B cell (primary cell): Measurements from ENCODE around the gene CCL26. TPM values are rescaled to one million over a fixed set of nuclear protein-coding genes. Genes with fewer than 3 reads are reported as not detected.

Experiments used
- ATAC-seq: fragments of 200-7000 bp; cut with Tn5 transposase; one replicate; pipeline ENCODE4 v1.10.0; 2021; ENCODE audit warnings: low read depth, mild to moderate bottlenecking, moderate number of reproducible peaks, moderate library complexity
- CTCF ChIA-PET: fragments of 350-600 bp; sonication (Branson Sonifier 250); formaldehyde crosslinking; loops from one replicate; lab custom pipeline; 2021; ENCODE audit warnings: antibody characterized with exemption, inconsistent platforms; lab: Charles Lee
- POLR2A ChIA-PET: fragments of 350-600 bp; sonication (Branson Sonifier 250); formaldehyde crosslinking; loops from one replicate; lab custom pipeline; 2021; ENCODE audit warnings: antibody characterized with exemption; lab: Charles Lee
- DNase-seq: peaks from one replicate; pipeline ENCODE4 v3.0.0; 2013
- H2AFZ ChIP-seq: 2 replicates; pipeline ENCODE4 v1.6.1; 2012; ENCODE audit warnings: mild to moderate bottlenecking, low read depth, low read length; ENCODE audit not compliant: insufficient read depth, poor library complexity, severe bottlenecking
- H3K27ac ChIP-seq, 2 donors: 1 replicate in 1 of 2; 2 replicates in 1 of 2; pipeline ENCODE4 v1.5.1; 2012 to 2013; ENCODE audit warnings: low read length in 2 of 2, mild to moderate bottlenecking in 2 of 2, moderate library complexity in 1 of 2
- H3K27me3 ChIP-seq, 4 experiments: fragments of 200-600 bp in 1 of 4; sonication (generic) in 1 of 4; replicated peaks in 1 of 4; 1 replicate in 2 of 4; 2 replicates in 2 of 4; pipeline versions ENCODE4 v1.6.1 to v1.7.0; 2013 to 2016; ENCODE audit warnings: low read length in 3 of 4, mild to moderate bottlenecking in 2 of 4, mixed read lengths in 1 of 4, moderate library complexity in 1 of 4; ENCODE audit not compliant: insufficient read depth in 4 of 4, control insufficient read depth in 3 of 4; ENCODE audit errors: control extremely low read depth in 1 of 4
- H3K36me3 ChIP-seq, 2 experiments: replicated peaks in 1 of 2; 1 replicate in 1 of 2; 2 replicates in 1 of 2; pipeline versions ENCODE4 v1.6.1 to v1.7.1; 2013; ENCODE audit warnings: low read length in 1 of 2; ENCODE audit not compliant: insufficient read depth in 2 of 2, control insufficient read depth in 1 of 2; ENCODE audit errors: control extremely low read depth in 1 of 2, extremely low read depth in 1 of 2
- H3K4me1 ChIP-seq, 2 donors: fragments of 200-600 bp in 1 of 2; sonication (generic) in 1 of 2; 1 replicate in 1 of 2; 2 replicates in 1 of 2; pipeline versions ENCODE4 v1.5.1 to v1.6.1; 2013 to 2017; ENCODE audit warnings: low read length in 2 of 2; ENCODE audit not compliant: control insufficient read depth in 2 of 2, insufficient read depth in 2 of 2
- H3K4me2 ChIP-seq: replicated peaks from 2 replicates; pipeline ENCODE3; 2012; ENCODE audit warnings: mild to moderate bottlenecking, low read depth, low read length; ENCODE audit not compliant: poor library complexity, severe bottlenecking
- H3K4me3 ChIP-seq, 5 experiments: fragments of 200-600 bp in 1 of 5; sonication (generic) in 1 of 5; 1 replicate in 3 of 5; 2 replicates in 2 of 5; pipeline versions ENCODE4 v1.5.1 to v1.7.0; 2011 to 2016; ENCODE audit warnings: low read length in 4 of 5, mild to moderate bottlenecking in 4 of 5, low read depth in 2 of 5, control low read depth in 1 of 5, moderate library complexity in 1 of 5; ENCODE audit not compliant: insufficient read depth in 1 of 5; ENCODE audit errors: control extremely low read depth in 1 of 5, extremely low read depth in 1 of 5
- H3K79me2 ChIP-seq: fragments of 200-600 bp; sonication (generic); one replicate; pipeline ENCODE4 v1.6.0; 2016; ENCODE audit warnings: low read length; ENCODE audit not compliant: control insufficient read depth, insufficient read depth
- H3K9ac ChIP-seq: fragments of 200-600 bp; sonication (generic); 2 replicates; pipeline ENCODE4 v1.6.1; 2017; ENCODE audit warnings: mild to moderate bottlenecking, low read length, moderate library complexity
- H3K9me3 ChIP-seq, 3 donors: one replicate each; pipeline versions ENCODE4 v1.6.1 to v1.7.1; 2013; ENCODE audit warnings: low read length in 2 of 3; ENCODE audit not compliant: control insufficient read depth in 2 of 3, insufficient read depth in 1 of 3; ENCODE audit errors: control extremely low read depth in 1 of 3
- H4K20me1 ChIP-seq: 2 replicates; pipeline ENCODE4 v1.6.0; 2012; ENCODE audit warnings: mild to moderate bottlenecking, low read length; ENCODE audit not compliant: insufficient read depth, control insufficient read depth, poor library complexity, severe bottlenecking
- H3K27ac Mint-ChIP-seq: one replicate; pipeline ENCODE4 v1.8.0; 2021; ENCODE audit warnings: mixed read lengths
- H3K27me3 Mint-ChIP-seq: one replicate; pipeline ENCODE4 v1.8.0; 2021; ENCODE audit warnings: mixed read lengths
- H3K4me1 Mint-ChIP-seq: one replicate; pipeline ENCODE4 v1.8.0; 2021; ENCODE audit warnings: mixed read lengths
- H3K4me3 Mint-ChIP-seq: one replicate; pipeline ENCODE4 v1.8.0; 2021; ENCODE audit warnings: mixed read lengths
- H3K9me3 Mint-ChIP-seq: one replicate; pipeline ENCODE4 v1.8.0; 2022; ENCODE audit warnings: mixed read lengths; ENCODE audit not compliant: insufficient read depth
- EZH2 ChIP-seq: IDR thresholded peaks from 2 replicates; pipeline ENCODE4 v1.6.1; 2012; ENCODE audit warnings: borderline replicate concordance, low read depth, mild to moderate bottlenecking, moderate library complexity, low read length; ENCODE audit not compliant: insufficient read depth, poor library complexity, severe bottlenecking
- WGBS: methylation state at CpG from one replicate; pipeline ENCODE4 v1.1.5; 2013; ENCODE audit warnings: missing lambda C conversion rate; ENCODE audit not compliant: insufficient coverage; 5-methylcytosine and 5-hydroxymethylcytosine counted together
- intact Hi-C: fragments of 100-400 bp; cut with micrococcal nuclease; formaldehyde crosslinking; loops from one replicate; pipeline ENCODE4 v1.10.0; 2022
- polyA plus RNA-seq: library from polyadenylated mRNA; depleted of rRNA; stranded (reverse); fragments of >200 nt; gene quantifications from 2 replicates; pipeline ENCODE4 v1.2.3, GENCODE V29; 2012
- total RNA-seq, 2 donors: library from RNA; stranded (reverse); fragments of 120-200 nt in 1 of 2; gene quantifications; 1 replicate in 1 of 2; 2 replicates in 1 of 2; pipeline versions ENCODE4 v1.2.3 to v1.2.4, GENCODE V29; 2013 to 2022
- TF ChIP-seq, protein P1 (sequence below): fragments of 200-600 bp; IDR thresholded peaks from one replicate; pipeline ENCODE4 v1.8.0; 2022; ENCODE audit warnings: antibody characterized with exemption, mild to moderate bottlenecking

Gene CCL26
- total and polyA plus RNA-seq, 2 donors (not counting 1 experiment from before 2014, with no cell fraction given), result not detected

- Histone ChIP-seq H3K4me1 (no peaks in the 10 kb centered on the region), H3K4me3 (no peak overlapping the region), H3K27ac (no peak overlapping the region), H3K9ac (no peak overlapping the region), H4K20me1 (no peaks in the 10 kb centered on the region), H3K79me2 (no peaks in the 10 kb centered on the region), H2AFZ (no peak overlapping the region), H3K9me3 (no peaks in the 10 kb centered on the region), H3K36me3 (no peaks in the 10 kb centered on the region), H3K4me2 (no peak overlapping the region), H3K27me3 (peaks cover 0 to 8% (median 0%) of the 10 kb centered on the region in 4 experiments)
- H3K27me3 Mint-ChIP-seq, result peaks cover 18% of the 10 kb centered on the region
- H3K4me1 Mint-ChIP-seq, result no peaks in the 10 kb centered on the region
- TF ChIP-seq, protein P1, sequence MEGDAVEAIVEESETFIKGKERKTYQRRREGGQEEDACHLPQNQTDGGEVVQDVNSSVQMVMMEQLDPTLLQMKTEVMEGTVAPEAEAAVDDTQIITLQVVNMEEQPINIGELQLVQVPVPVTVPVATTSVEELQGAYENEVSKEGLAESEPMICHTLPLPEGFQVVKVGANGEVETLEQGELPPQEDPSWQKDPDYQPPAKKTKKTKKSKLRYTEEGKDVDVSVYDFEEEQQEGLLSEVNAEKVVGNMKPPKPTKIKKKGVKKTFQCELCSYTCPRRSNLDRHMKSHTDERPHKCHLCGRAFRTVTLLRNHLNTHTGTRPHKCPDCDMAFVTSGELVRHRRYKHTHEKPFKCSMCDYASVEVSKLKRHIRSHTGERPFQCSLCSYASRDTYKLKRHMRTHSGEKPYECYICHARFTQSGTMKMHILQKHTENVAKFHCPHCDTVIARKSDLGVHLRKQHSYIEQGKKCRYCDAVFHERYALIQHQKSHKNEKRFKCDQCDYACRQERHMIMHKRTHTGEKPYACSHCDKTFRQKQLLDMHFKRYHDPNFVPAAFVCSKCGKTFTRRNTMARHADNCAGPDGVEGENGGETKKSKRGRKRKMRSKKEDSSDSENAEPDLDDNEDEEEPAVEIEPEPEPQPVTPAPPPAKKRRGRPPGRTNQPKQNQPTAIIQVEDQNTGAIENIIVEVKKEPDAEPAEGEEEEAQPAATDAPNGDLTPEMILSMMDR, result no peak
- TF ChIP-seq EZH2, result no peak
- ATAC-seq (no peak), DNase-seq (no peak)
- ChIA-PET CTCF (no interaction called here), POLR2A (no interaction called here)
- H3K4me3 Mint-ChIP-seq, result no peak overlapping the region
- intact Hi-C loops, result no loop called here
- 95% methylated on average over 5 of the region's 6 CpGs for WGBS
- no peak overlapping the region for H3K27ac Mint-ChIP-seq
- no peaks in the 10 kb centered on the region for H3K9me3 Mint-ChIP-seq
Observed at GRCh38 chr7:75796420-75796819, 24.4 kb upstream of the CCL26 start.

DNA sequence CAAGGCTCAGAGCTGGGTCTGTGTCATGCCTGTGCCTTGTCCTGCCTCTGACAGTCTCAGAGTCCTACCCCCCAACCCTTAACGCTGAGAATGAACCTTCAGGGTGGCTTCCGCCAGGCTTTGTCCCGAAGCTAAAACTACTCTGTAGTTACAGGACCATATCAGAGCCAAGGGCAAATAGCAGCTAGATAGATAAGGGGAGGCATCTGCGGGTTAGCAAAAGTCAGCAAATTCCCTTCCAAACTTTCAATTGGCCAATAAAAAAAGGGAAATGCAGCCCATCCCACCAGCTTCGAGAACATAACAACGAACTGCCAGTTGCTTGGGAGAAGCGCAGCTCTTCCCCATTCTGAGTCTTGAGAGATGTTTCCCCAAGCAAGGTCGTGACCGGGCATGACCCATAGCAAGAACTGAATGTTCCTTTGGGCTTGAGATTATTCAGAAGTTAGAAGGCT lies 23.8 kb upstream of the CCL26 start:
- no peak overlapping the region for H3K9ac ChIP-seq
- H4K20me1 ChIP-seq, result no peaks in the 10 kb centered on the region
- no peaks in the 10 kb centered on the region for H3K4me1 ChIP-seq
- no peak overlapping the region for H3K4me3 ChIP-seq
- CTCF ChIA-PET, result no interaction called here
- no peaks in the 10 kb centered on the region for H3K79me2 ChIP-seq
- POLR2A ChIA-PET, result no interaction called here
- peaks cover 0 to 11% (median 0%) of the 10 kb centered on the region in 4 experiments for H3K27me3 ChIP-seq
- Mint-ChIP-seq H3K9me3 (no peaks in the 10 kb centered on the region), H3K27me3 (peaks cover 18% of the 10 kb centered on the region), H3K4me1 (no peaks in the 10 kb centered on the region), H3K4me3 (no peak overlapping the region), H3K27ac (no peak overlapping the region)
- no peak for DNase-seq
- TF ChIP-seq EZH2, result no peak
- TF ChIP-seq, protein P1, result no peak
- no peaks in the 10 kb centered on the region for H3K36me3 ChIP-seq
- H3K27ac ChIP-seq, result no peak overlapping the region
- no peak overlapping the region for H2AFZ ChIP-seq
- intact Hi-C loops, result no loop called here
- 71% methylated on average over 6 of the region's 9 CpGs for WGBS
- no peak for ATAC-seq
- H3K4me2 ChIP-seq, result no peak overlapping the region
- H3K9me3 ChIP-seq, result no peaks in the 10 kb centered on the region
